CD4-positive, alpha-beta T cell treated with Interferon gamma for 1 hour (primary cell): ENCODE results near the gene SUPV3L1.
"Not testable (repeated sequence)": the region's sequence is repeated elsewhere in the genome, so short reads cannot be mapped to it uniquely, and the experiment has no call there.

Experiments used
- DNase-seq: peaks from one replicate; pipeline ENCODE4 v3.0.0-alpha.2; 2020

SUPV3L1 gene

GRCh38 chr10:69179743-69180524 lies at the start of gene SUPV3L1:
Gene SUPV3L1, plus strand, starts transcription at chr10:69180234. Its CDS starts 58 bp downstream, at chr10:69180292.
- peak; percentile 92 for DNase-seq

GRCh38 chr10:69130251-69130650 lies 49.8 kb upstream of the SUPV3L1 start:
- DNase-seq: no peak

- DNase-seq: no peak
Measured at GRCh38 chr10:69139961-69140360, 40.1 kb upstream of the SUPV3L1 start.

- DNase-seq: no peak
Measured at GRCh38 chr10:69141304-69141703, 38.7 kb upstream of the SUPV3L1 start.

GRCh38 chr10:69142074-69142473 lies 38.0 kb upstream of the SUPV3L1 start:
- DNase-seq: not testable (repeated sequence)

- no peak for DNase-seq
Measured at GRCh38 chr10:69142983-69143382, 37.1 kb upstream of the SUPV3L1 start.

- no peak for DNase-seq
Measured at GRCh38 chr10:69145329-69145728, 34.7 kb upstream of the SUPV3L1 start.

GRCh38 chr10:69145864-69146263 lies 34.2 kb upstream of the SUPV3L1 start:
- DNase-seq: no peak

GRCh38 chr10:69146759-69147158 lies 33.3 kb upstream of the SUPV3L1 start:
- DNase-seq: no peak

- DNase-seq: no peak
Measured at GRCh38 chr10:69151984-69152383, 28.1 kb upstream of the SUPV3L1 start.

GRCh38 chr10:69153227-69153626 lies 26.8 kb upstream of the SUPV3L1 start:
- no peak for DNase-seq

GRCh38 chr10:69160809-69161241 lies 19.2 kb upstream of the SUPV3L1 start:
- DNase-seq: no peak

GRCh38 chr10:69168493-69168892 lies 11.5 kb upstream of the SUPV3L1 start:
- no peak for DNase-seq

GRCh38 chr10:69172241-69172982 lies 7.6 kb upstream of the SUPV3L1 start:
- DNase-seq: no peak

- DNase-seq: not testable (repeated sequence)
Measured at GRCh38 chr10:69175326-69175725, 4.7 kb upstream of the SUPV3L1 start.

GRCh38 chr10:69176823-69177222 lies 3.2 kb upstream of the SUPV3L1 start:
- DNase-seq: no peak

- peak; percentile 47 for DNase-seq
Measured at GRCh38 chr10:69179089-69179742, 818 bp upstream of the SUPV3L1 start.

- no peak for DNase-seq
Measured at GRCh38 chr10:69180525-69181204, 631 bp downstream of the SUPV3L1 start.

GRCh38 chr10:69181433-69181832 lies 1.4 kb downstream of the SUPV3L1 start:
- no peak for DNase-seq

GRCh38 chr10:69182005-69182404 lies 2.0 kb downstream of the SUPV3L1 start:
- no peak for DNase-seq

- DNase-seq: no peak
Measured at GRCh38 chr10:69186524-69186923, 6.5 kb downstream of the SUPV3L1 start.

- DNase-seq: no peak
Measured at GRCh38 chr10:69201045-69201444, 21.0 kb downstream of the SUPV3L1 start.

- no peak for DNase-seq
Measured at GRCh38 chr10:69202332-69202731, 22.3 kb downstream of the SUPV3L1 start.
